ENCODE measurements around the gene KCNJ16. TPM values are rescaled to one million over a fixed set of nuclear protein-coding genes. Genes with fewer than 3 reads are reported as not detected.

KCNJ16 gene
- total RNA-seq, 2 experiments from 2014 or later: not detected

DNA sequence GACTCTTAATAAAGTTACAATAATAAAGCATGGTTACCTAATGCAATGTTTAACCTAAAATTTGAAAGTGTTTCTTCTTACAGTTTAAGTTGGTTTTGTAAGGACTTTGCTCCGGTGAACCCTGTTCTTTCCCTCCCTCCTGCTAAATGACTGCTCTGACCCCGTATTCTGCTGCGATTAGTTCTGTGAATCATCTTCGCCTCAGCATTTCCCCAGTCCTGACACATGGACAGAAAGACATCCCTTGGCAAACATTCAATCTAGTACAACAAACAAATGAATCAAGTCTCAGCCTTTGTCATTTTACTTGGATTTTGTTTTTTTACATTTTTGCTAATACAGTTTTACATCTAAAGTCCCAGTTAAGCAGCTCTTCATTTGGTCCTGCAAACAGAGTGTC, 109.7 kb downstream of the KCNJ16 start:
- no peak for ATAC-seq
- no peak for DNase-seq
- Mint-ChIP-seq H3K27ac (no peak overlapping the region), H3K4me1 (ENCODE audit: low read depth) (no peaks in the 10 kb centered on the region), H3K36me3 (ENCODE audit: low read depth) (no peaks in the 10 kb centered on the region), H3K4me3 (no peak overlapping the region), H3K27me3 (ENCODE audit: low read depth) (no peaks in the 10 kb centered on the region), H3K9me3 (ENCODE audit: insufficient read depth) (no peaks in the 10 kb centered on the region)
- ChIA-PET CTCF (no interaction called here), POLR2A (no interaction called here)

Other genes with a start within 250 kb of the KCNJ16 start
- gene KCNJ2, start 94.3 kb downstream of the KCNJ16 start, total RNA-seq: not detected